RCC 7860 (cell line): ENCODE data around the gene SLC35B1.

ENCODE experiments used
- DNase-seq: peaks from one replicate; pipeline ENCODE4 v3.0.0-alpha.2; 2015; ENCODE audit warnings: low spot score
- FAIRE-seq: peaks from 2 replicates; lab custom pipeline; 2012; peaks lifted over from hg19 to GRCh38; lab: Jason Lieb, UNC

SLC35B1 gene, protein sequence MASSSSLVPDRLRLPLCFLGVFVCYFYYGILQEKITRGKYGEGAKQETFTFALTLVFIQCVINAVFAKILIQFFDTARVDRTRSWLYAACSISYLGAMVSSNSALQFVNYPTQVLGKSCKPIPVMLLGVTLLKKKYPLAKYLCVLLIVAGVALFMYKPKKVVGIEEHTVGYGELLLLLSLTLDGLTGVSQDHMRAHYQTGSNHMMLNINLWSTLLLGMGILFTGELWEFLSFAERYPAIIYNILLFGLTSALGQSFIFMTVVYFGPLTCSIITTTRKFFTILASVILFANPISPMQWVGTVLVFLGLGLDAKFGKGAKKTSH

DNA sequence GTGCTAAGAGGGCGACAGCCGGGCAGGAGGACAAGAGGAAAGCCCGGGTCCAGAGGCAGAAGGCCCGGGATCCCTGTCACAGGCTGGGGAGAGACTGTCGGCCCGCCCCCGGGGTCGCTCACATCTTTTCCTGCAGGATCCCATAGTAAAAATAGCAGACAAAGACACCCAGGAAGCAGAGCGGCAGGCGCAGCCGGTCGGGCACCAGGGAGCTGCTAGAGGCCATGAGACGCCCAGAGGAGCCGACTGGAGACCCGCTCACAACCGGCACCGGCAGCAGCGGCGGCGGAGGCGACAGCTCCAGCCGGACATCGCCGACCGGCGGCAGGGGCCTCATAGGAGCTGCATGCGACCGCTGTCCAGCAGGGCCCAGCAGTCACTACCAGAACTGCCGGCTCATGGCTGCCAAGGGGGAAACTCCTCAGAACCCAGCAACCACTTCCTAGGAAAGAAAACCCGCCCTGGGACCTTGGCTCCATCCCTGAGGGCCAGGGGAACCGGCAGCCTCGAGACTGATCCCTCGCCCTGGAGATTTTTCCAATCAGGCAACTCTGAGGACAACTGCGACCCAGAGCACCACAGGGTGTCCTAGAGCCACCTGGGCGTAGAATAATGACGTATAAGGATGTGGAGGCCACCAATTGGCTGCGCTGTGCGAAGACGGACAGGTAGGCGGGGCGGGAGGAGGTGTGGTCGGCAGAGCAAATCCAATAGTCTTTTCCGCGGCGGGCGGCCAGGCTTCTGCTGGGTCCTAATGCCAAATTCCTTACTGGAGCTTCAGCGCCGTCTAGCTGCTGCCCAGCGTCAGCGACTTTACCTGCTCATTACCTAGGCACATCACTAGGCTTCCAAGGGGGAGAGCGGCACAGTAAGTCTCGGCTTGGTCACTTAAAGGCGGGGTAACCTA is at the start of gene SLC35B1:
SLC35B1 (minus strand) TSS at position 357 of the 907 bp plus-strand sequence; CDS start at position 226, 131 bp downstream.
- DNase-seq (peak; percentile 97), FAIRE-seq (peak; percentile 84)

DNA sequence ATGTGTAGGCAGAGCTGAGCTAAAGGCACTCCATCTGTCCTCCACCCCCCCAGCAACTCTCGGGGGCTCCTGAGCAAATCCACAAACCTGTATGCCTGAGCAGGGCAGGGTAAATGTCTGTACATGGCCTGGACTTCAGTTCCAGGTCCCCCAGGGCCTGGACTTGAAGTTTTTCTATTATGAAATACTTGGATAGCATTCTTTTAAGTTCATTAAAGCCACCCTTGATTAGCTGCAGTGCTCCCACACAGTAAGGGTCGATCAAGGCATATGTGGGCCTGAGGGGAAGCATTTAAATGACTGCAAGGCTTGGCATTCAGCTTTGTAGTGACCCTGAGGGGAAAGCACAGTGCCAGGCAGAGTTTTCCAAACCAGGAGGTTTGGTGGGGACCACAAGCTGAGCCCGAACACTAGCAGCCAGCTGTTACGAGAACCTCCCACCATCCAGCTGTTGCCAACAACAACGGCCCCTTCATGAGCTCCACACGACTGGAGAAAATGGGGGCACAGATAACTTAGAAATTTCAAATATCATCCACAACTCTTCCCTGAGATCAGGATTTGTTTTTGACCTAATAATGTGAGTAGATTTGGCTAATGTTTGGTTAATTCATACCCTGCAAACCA is 49.5 kb upstream of the SLC35B1 start:
- DNase-seq: no peak
- no peak for FAIRE-seq

DNA sequence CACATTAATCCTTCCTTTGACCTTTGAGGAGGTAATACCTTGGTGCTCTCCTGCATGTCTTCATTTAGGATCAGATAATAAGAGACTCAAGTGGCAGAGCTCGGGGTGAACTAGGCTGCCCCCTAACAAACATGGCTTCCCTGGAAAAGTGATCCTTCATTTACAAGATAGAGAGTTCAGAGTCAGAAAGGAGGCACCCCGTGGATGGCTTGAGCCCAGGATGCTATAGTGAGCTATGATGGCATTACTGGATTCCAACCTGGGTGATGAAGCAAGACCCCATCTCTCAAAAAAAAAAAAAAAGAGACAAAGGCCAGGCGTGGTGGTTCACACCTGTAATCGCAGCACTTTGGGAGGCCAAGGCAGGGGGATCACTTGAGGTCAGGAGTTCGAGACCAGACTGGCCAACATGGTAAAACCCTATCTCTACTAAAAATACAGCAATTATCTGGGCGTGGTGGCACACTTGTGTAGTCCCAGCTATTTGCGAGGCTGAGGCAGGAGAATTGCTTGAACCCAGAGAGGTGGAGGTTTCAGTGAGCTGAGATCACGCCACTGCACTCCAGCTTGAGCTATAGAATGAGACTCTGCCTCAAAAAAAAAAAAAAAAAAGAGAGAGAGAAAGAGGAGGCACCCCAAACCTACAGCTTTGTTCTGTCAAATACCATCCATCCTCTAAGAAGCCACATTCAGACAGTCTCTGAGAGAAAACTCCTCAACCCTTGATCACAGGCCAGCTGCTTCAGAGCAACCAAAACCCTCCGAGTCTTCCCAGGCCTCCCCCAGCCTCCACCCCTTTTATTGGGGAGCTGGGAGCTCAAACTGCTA is 48.8 kb upstream of the SLC35B1 start:
- no peak for FAIRE-seq
- DNase-seq: no peak

DNA sequence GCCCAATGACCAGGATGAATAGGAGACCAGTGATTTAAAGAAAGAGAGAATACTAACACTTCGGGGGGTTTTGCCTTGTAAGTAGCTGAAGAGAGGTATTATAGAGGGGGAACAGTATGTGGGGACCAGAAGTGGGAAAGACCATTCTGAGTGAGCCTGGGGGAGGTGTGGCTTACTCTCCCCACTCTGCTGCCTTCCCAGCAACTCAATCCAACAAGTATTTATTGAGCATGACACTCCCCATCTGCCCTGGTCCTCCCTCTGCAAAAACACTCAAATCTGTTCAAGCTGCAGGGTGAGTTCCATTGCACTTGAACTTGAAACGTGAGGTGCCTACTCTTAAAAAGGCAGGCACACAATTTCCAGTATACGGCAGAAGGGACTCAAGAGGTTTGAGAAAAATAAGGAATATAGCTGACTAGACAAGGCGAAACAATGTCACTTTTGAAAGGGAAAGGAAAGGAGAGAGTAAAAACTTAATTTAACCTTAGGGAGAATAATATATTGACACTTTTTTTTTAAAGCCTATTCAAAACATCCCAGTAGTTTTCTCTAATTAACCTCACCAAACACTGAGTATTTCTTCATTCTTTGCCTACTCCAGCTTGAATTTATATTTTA is 48.0 kb upstream of the SLC35B1 start:
- FAIRE-seq (no peak), DNase-seq (no peak)

DNA sequence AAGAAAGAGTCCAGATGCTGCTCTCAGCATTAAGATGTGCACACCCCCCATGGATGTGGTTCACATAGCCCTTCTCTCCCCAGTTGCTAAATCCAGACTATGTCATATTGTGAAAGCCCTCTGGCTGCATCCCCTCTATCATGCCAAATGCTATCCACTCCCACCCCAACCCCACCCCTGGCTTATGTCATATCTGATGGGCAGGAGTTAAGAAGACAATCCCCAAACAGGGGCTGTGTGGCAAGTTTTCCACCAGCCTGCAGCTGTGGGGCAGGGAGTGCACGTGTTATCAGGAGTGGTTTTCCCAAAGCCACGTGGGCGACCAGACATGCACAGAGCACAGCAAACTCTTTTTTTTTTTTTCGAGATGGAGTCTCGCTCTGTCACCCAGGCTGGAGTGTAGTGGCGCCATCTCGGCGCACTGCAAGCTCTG is 46.2 kb upstream of the SLC35B1 start:
- FAIRE-seq (no peak), DNase-seq (no peak)

DNA sequence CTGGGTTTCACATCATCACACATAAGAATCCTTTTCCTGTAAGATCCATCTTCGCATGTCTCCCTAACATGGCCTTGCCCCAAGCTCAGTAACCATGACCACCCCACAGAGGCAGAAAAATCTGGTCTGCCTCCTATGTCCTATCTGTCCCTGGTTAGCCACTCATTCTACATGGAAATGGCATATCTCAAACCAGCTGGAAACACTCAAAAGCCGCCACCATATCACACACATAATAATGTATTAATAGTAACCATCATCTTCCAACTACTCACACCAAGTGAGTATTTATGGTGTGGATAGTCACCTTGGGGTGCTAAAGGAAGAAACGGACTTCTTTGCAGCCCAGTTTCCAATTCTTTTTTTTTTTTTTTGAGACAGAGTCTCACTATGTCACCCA is 44.7 kb upstream of the SLC35B1 start:
- DNase-seq (no peak), FAIRE-seq (no peak)

DNA sequence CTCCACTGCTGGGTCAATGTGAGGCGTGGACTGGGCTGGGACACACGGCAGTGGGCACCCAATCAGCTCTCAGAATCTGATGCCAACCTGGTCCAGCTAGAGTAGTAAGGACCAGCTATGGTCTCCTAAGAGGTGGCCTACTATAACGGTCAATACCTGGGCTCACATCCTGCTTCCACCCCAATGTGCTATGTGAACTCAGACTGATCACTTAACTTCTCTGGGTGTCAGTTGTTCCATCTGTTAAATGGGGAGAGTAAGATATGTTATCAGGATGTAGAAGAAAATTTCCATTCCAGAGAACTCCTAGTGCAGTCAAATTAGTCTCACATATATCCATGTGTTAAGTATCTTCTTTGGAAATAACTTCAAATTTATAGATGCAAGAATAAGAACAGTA is 42.0 kb upstream of the SLC35B1 start:
- FAIRE-seq (no peak), DNase-seq (no peak)

DNA sequence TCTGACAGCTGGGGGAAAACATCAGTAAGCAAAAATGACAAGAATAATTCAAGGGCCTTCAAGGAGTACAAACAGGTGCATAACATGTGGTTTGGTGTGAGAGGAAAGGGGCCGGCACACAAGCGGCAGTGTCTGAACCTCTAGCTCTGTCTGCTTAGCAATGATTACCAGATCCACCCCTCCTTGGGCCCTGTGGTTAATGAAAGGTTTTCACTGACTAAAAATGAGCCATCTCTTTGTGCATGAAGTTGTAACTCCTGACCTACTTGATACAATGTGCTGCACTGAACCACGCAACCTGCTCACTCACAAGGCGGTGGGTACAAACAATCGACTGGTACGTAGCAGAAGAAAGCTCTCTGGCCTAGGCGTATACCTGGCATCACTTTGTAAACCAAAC is 41.0 kb upstream of the SLC35B1 start:
- FAIRE-seq: no peak
- DNase-seq: no peak

DNA sequence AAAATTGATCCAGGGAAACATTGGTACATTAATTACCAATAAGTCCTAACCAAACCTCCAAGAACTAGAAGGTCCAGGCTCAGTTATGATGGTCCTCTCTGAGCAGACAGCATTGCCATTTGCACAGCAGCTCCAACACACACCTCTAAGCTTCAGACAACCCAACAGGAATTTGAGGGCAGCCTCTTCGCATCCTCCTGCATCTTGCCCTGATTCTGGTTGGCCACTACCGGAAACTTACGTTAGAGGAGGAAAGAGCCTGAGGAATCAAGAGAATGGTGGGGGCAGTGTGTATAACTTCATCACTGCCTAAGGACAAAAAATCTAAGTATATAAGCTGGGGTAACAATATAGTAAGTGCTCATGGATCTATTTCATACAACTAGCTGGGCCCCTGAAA is 40.5 kb upstream of the SLC35B1 start:
- no peak for FAIRE-seq
- DNase-seq: no peak

DNA sequence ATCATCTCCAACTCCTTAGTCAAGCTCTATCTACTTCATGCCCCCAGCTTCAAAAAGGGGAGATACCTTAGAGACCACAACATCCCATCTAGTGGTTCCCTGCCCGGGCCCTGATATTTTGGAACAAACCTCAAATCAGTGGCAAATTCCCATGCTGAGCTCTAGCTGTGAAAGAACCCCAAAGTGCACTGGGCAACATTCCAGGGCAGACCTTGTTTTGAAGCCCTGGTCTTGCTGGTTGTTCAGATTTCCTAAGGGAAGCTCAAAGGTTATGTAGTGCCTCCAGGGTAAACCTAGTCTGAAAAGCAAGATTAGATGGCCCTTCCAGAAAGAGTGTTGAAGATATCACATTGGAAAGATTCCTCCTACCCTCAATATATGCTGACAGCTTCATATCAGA is 39.9 kb upstream of the SLC35B1 start:
- FAIRE-seq (no peak), DNase-seq (no peak)

DNA sequence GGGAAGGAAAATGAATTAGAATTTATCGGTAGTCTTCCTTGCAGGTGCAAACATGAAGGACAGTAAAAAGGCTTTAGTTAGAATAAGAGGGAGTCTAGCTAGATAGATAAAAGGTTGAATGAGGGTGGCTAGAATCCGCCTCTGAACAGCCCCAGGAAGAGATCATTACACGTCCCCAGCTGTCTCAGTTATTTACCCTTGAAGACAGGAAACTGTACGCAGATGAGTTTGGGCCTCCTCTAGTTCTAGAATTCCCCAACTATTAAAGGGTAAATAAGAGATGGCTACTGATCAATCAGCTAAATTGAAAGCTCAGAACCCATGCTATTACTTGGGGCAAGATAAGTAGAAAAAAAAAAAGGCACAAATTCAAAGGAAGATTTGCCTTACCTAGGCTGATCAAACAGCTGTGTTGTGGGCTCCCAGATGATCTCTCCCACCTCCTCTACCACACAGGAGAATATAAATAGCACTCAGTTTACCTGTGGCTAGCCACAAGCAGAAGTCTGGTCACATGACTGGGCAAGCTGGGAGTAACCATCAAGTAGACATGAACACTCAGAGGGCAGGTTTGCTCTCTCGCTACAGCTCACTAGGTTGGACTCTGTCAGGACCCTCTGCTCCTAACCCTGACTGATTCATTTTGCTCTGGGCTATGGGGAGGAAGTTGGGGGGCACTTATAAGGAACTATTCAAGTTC is 39.2 kb upstream of the SLC35B1 start:
- FAIRE-seq (no peak), DNase-seq (no peak)

DNA sequence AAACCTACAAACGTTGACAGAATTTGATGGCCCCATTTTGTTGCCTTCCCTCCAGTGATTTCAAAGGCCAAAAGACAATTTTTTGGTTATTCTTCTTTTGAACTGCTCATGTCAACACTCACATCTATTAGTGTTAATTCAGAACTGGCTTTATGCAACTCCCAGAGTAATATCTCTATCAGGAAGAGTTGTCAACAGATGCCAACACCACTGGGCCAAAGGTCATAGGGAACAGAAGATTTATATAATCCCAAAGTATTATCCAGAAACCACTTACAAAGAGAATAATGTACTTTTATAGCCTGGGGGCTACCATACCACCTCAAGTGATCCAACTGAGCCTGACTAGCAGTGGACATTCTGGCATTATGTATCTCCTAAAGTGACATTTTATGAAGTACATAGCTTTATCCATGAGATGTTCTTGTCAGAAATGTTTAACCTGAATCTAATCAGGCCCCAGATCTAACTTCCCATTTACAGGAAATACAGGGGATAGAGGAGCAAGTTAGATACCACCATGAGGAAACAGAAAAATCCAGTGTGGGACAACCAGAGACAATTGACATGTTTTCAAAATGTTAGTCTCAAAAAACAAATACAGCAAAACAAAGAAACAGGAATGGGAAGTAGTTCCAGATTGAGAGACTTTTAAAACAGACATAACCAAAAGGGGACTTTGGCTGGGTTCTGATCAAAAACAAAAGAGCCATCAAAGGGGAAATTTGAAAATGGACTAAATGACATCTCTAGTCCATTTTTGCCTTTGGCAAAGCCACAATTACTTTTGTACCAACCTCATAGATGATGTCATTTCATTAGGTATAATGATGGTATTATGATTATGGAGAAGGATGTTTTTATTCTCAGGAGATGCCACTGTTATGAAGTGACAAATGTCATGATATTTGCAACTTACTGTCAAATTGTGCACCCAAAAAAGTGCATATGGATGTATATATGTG is 37.7 kb upstream of the SLC35B1 start:
- FAIRE-seq: no peak

DNA sequence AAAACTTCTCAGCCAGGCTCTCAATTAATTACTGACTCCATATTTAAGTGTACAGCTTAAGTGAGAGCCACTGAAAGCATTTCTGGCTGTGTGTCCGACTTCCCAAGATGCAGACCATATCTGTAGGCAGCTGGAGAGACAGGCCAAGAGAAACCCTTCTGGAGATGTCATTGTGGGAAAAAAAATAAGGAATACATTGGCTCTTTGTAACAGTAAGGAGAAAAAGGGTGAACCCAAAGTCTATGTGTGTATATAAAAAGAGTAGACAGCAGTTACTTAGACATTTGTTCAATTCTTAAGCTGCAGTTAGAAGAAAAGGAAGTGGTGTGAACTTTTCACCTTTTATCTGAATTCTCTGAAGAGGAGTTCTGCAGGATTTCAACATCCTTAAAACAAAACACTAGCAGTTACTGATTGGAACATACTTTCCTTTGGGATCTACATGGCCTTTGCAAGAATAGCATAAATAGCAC is 34.4 kb upstream of the SLC35B1 start:
- FAIRE-seq (no peak), DNase-seq (no peak)

More for the DNA sequence above, 37.7 kb upstream of the SLC35B1 start:
- DNase-seq: no peak

DNA sequence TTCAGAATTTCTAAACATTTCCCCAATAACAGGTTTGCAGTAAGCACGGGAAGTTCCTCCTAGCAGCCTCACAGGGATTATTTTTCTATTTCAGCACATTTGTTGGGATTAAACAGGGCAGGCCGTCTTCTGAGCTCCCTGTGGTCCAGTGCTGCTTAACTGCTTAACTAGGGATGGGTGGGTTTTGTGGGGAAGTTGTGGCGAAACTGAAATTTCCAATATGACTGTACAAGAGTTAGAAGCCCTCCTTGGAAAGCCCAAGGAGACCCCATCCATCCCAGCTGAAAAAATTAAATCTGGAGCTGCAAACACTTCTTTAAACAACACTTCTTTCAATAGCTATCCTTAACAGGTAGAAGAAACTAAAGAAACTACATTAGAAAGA is 33.9 kb upstream of the SLC35B1 start:
- FAIRE-seq: no peak
- no peak for DNase-seq

DNA sequence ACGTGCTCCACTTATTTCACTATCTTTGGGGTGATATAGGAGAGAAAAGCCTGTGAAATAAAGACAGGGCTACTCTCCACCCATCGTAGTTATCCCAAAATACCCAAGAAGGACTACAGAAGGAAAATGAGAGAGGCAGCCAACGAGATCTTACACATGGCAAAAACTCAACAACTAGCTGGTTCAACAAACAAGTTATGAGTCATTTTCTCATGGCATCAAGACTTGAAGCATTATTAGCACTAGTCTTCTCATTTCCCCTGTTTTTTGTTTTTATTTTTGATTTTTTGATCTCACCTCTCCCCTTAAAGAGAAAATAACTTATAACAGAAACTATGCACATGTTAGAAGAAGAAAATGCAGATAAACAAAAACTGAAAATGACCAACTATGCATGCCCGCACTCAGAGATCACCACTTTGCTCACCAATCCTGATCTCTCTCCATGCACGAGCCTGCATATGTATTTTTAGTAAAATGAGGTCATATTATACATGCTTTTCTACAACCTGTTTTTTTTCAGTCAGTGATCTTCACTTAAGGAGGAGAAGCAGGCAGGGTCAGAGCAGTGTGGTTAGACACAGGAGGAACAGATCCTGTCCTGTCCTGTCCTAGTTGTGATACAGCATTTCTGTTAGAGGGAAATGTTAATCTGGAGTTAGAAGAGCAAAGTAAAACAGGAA is 33.4 kb upstream of the SLC35B1 start:
- FAIRE-seq: no peak
- DNase-seq: no peak

DNA sequence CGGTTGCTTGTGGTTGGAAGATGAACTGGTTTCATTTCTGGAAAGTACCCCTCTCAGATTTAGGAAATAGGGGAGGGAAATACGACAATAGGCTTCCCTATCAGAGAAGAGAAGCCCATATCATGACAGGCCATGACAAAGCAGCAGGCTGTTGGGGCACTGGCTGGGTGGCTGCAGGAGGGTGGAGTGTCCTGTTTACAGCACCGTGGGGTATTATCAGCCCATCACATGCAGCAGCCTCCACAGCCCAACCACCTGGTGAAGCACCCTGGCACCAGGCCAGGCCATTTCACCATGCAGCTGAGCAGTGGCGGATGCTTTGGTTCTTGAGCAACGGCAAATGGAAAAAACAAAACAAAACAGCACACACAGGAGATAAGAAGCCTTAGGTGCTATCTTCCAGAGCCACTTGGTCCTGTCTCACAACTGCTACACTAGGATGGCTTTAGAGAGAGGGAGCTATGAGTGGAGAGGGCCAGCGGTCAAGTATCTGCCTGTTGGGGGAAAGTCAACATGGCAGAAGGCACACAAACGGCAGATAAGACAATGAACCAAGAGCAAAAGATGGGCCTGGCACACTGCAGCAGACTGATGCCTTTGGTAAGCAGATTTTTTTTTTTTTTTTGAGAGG is 32.0 kb upstream of the SLC35B1 start:
- no peak for DNase-seq
- no peak for FAIRE-seq

DNA sequence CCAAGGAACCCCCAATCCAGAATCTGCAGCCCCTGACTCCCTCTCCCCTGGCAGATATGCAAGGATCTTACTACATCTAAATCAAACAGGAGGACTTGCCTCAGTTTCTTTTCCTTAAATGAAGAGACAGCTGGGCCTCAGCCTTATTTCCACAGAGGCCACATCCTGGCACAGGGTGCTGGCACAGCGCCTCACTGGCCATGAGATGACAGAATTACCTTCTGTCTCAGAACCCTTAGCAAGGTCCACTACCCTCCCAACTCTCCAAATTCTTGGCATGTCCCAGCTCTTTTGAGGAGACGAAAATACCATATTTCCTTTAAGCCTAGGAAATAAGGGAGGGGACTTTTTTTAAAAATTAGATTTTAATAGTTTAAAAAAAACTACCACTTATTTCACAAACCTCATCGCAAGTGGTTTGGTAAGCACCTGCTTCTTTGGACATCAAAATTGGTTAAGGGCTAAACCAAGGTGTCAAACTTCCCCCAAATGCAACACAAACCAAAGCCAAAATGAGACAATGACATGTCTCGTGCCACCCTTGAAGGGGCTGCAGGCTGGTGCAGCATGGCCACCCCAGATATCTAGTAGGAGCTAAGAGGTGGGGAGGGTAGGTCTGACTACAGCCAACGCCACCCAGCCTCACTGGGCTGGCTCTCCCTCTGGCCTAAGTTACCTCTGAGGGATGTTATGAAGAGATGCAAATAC is 30.8 kb upstream of the SLC35B1 start:
- FAIRE-seq (no peak), DNase-seq (no peak)
